Measurements from ENCODE around the gene UBXN4. TPM values are rescaled to one million over a fixed set of nuclear protein-coding genes. Genes with fewer than 3 reads are reported as not detected.
"Not testable (repeated sequence)": the region's sequence is repeated elsewhere in the genome, so short reads cannot be mapped to it uniquely, and the experiment has no call there.

UBXN4 gene
- total and polyA plus RNA-seq, 7 experiments from 2014 or later: 83.7 to 158 (median 116) TPM

DNA sequence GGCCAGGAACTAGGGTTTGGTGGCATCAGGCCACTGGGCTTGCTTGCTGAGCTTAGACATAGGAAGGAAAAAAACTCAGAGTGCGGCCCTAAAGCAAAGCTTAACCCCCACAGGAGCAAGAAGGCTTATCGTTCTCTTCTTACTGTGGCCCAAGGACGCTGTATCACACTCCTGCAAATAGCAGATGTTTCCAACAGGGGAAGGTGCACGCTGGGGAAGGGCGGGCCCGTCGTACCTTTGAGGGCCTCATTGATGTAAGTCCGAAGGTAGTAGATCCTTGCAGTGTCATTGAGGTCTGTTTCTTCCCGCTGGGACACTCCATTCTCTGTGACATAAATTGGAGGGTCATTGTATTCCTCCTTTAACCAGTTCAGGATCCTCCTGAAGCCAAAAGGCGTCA is 48.8 kb downstream of the UBXN4 start:
- no peak overlapping the region for H3K27ac Mint-ChIP-seq
- CTCF ChIA-PET: no interaction called here
- no peaks in the 10 kb centered on the region for H3K27me3 ChIP-seq (ENCODE audit: control insufficient read depth in 2 of 2, insufficient read depth in 2 of 2, low read length in 2 of 2)
- no peak overlapping the region for H3K4me3 ChIP-seq (ENCODE audit: low read length)
- peaks cover 0 to 15% (median 14%) of the 10 kb centered on the region in 5 donors for H3K36me3 Mint-ChIP-seq
- no peak for DNase-seq
- no peaks in the 10 kb centered on the region for H3K9me3 Mint-ChIP-seq
- H3K27me3 Mint-ChIP-seq: no peaks in the 10 kb centered on the region
- H3K9me3 ChIP-seq (ENCODE audit: control insufficient read depth in 2 of 3, low read length in 3 of 3): no peaks in the 10 kb centered on the region
- no peak for ATAC-seq
- POLR2A ChIA-PET: no interaction called here
- H3K4me1 ChIP-seq (ENCODE audit: control insufficient read depth in 2 of 2, insufficient read depth in 2 of 2, low read length in 2 of 2): no peaks in the 10 kb centered on the region
- no peak overlapping the region for H3K27ac ChIP-seq (ENCODE audit: low read depth, low read length)
- intact Hi-C loops (cut with micrococcal nuclease): no loop called here
- H3K36me3 ChIP-seq (ENCODE audit: control insufficient read depth in 2 of 3, insufficient read depth in 3 of 3, low read length in 3 of 3): peaks cover 0 to under 1% (median 0%) of the 10 kb centered on the region in 3 experiments
- no peak overlapping the region for H3K4me3 Mint-ChIP-seq
- peaks cover 0 to 24% (median 9%) of the 10 kb centered on the region in 7 donors for H3K4me1 Mint-ChIP-seq

DNA sequence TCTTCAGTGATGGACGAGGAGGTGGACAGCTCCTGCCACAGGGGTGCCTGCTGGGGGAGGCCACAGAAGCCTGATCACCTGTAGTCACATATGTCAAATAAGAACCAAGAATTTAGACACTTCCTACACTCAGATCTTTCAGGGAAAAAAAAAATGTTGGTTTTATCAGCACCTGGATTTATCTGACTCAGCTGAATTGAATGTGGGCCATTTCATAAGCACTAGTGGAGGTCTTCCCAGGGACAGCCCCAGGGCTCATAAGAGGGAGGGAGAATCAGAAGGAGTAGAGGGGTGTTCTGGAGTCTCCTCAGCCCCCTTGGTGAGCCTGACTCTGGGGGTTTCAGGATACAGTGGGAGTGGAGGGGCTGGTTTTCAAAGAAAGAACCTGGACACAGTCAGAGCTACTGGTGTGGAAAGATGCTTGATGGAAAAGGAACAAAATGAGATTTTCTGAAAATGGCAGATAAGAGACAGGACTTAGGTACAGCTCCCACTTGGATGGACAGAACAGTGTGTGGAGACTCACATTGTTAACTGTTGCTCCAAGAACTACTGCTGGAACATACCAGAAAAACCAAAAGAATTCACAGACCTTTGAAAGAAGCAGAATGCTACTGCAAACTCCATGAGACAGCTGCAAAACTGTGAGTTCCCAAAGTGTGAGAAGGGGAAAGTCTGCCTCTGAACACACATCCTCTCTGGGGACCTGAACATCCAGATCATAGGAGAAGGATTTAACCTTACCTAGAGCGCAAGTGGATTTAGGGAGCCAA is 49.9 kb downstream of the UBXN4 start:
- H3K36me3 Mint-ChIP-seq: peaks cover 0 to 9% (median 8%) of the 10 kb centered on the region in 5 donors
- H3K4me3 Mint-ChIP-seq: no peak overlapping the region
- peak overlapping the region in 1 of 9 donors; percentile 47 for H3K27ac Mint-ChIP-seq
- no peak overlapping the region for H3K4me3 ChIP-seq (ENCODE audit: low read length)
- H3K9me3 ChIP-seq (ENCODE audit: control insufficient read depth in 2 of 3, low read length in 3 of 3): no peaks in the 10 kb centered on the region
- no peaks in the 10 kb centered on the region for H3K27me3 ChIP-seq (ENCODE audit: control insufficient read depth in 2 of 2, insufficient read depth in 2 of 2, low read length in 2 of 2)
- intact Hi-C loops (cut with micrococcal nuclease): no loop called here
- ChIA-PET POLR2A (no interaction called here), CTCF (no interaction called here)
- ATAC-seq (no peak), DNase-seq (no peak)
- no peaks in the 10 kb centered on the region for H3K36me3 ChIP-seq (ENCODE audit: control insufficient read depth in 2 of 3, insufficient read depth in 3 of 3, low read length in 3 of 3)
- no peaks in the 10 kb centered on the region for H3K27me3 Mint-ChIP-seq
- peaks cover 0 to 27% (median 10%) of the 10 kb centered on the region in 7 donors for H3K4me1 Mint-ChIP-seq
- H3K27ac ChIP-seq (ENCODE audit: low read depth, low read length): no peak overlapping the region
- no peaks in the 10 kb centered on the region for H3K4me1 ChIP-seq (ENCODE audit: control insufficient read depth in 2 of 2, insufficient read depth in 2 of 2, low read length in 2 of 2)
- no peaks in the 10 kb centered on the region for H3K9me3 Mint-ChIP-seq

DNA sequence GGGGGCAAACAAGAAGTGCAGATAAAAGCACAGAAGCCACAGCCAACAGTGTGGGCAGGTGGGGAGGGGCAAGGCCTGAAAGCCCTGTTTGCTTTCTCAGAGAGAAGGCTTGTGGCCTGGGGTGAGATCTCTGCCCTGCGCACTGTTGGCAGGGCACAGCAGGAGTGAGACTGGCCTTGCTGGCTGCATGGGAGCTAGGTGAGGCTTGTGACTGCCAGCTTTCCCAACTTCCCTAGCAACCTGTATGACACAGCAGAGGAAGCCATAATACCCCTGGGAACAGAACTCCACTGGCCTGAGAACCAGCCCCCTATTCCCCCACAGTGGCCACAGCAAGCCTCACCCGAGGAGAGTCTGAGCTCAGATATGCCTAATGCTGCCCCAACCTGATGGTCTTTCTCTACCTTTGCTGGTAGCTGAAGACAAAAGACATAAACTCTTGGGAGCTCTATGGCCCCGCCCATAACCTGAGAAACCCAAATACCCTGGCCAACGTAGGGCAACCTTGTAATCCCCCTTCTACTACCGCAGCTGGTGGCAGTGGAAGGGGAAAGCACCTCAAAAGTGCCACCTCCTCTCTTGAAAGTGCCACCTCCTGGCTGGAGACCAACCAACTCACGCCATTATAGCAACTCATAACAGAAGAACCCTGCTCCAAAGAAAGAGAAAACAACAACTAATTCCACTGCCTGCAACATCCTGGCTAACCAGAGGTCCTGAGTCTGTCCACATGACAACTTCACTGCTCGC is 50.9 kb downstream of the UBXN4 start:
- ATAC-seq: peak; percentile 44
- Histone ChIP-seq H3K27me3 (ENCODE audit: control insufficient read depth in 2 of 2, insufficient read depth in 2 of 2, low read length in 2 of 2) (no peaks in the 10 kb centered on the region), H3K9me3 (ENCODE audit: control insufficient read depth in 2 of 3, low read length in 3 of 3) (no peaks in the 10 kb centered on the region), H3K4me1 (ENCODE audit: control insufficient read depth in 2 of 2, insufficient read depth in 2 of 2, low read length in 2 of 2) (peaks cover 0 to 4% of the 10 kb centered on the region in 2 donors), H3K4me3 (ENCODE audit: low read length) (no peak overlapping the region), H3K27ac (ENCODE audit: low read depth, low read length) (no peak overlapping the region), H3K36me3 (ENCODE audit: control insufficient read depth in 2 of 3, insufficient read depth in 3 of 3, low read length in 3 of 3) (no peaks in the 10 kb centered on the region)
- Mint-ChIP-seq H3K27me3 (no peaks in the 10 kb centered on the region), H3K27ac (peak overlapping the region in 1 of 9 donors; percentile 7), H3K4me3 (no peak overlapping the region), H3K4me1 (peaks cover 0 to 30% (median 13%) of the 10 kb centered on the region in 7 donors), H3K36me3 (peaks cover 0 to 7% (median 0%) of the 10 kb centered on the region in 5 donors), H3K9me3 (peaks cover 0 to 1% (median 0%) of the 10 kb centered on the region in 11 donors)
- intact Hi-C loops (cut with micrococcal nuclease): no loop called here
- CTCF ChIA-PET: no interaction called here
- POLR2A ChIA-PET: no interaction called here
- DNase-seq: no peak

DNA sequence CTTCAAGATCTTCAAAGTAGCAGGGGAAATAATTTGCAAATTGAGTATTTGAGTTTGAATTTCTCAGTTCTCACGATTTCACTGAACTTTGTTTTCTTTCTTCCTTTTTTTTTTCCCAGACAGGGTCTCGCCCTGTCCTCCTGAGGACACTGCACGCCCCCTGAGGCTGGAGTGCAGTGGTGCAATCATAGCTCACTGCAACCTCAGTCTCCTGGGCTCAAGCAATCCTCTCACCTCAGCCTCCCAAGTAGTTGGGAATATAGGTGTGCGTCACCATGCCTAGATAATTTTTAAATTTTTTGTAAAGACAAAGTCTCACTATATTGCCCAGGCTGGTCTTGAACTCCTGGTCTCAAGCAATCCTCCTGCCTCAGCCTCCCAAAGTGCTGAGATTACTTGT is 54.0 kb downstream of the UBXN4 start:
- CTCF ChIA-PET: interaction anchor here (0.6 to 2.6 kb wide), 5 partner anchors 10 to 807 kb away, joined by 3 to 6 read pairs (median 3); no protein-coding TSS in a partner anchor
- POLR2A ChIA-PET; H3K4me3 ChIP-seq (ENCODE audit: low read length); H3K27ac ChIP-seq (ENCODE audit: low read depth, low read length); DNase-seq; H3K27ac Mint-ChIP-seq; ATAC-seq; H3K27me3 Mint-ChIP-seq; H3K4me1 ChIP-seq (ENCODE audit: control insufficient read depth in 2 of 2, insufficient read depth in 2 of 2, low read length in 2 of 2); H3K27me3 ChIP-seq (ENCODE audit: control insufficient read depth in 2 of 2, insufficient read depth in 2 of 2, low read length in 2 of 2); H3K9me3 ChIP-seq (ENCODE audit: control insufficient read depth in 2 of 3, low read length in 3 of 3); H3K36me3 ChIP-seq (ENCODE audit: control insufficient read depth in 2 of 3, insufficient read depth in 3 of 3, low read length in 3 of 3): not testable (repeated sequence)
- Mint-ChIP-seq H3K4me3 (peak overlapping the region in 2 of 10 donors; percentile 58 to 64), H3K9me3 (peaks cover 0 to 11% (median 5%) of the 10 kb centered on the region in 11 donors), H3K4me1 (peaks cover 0 to 30% (median 14%) of the 10 kb centered on the region in 7 donors), H3K36me3 (peaks cover 0 to 17% (median 0%) of the 10 kb centered on the region in 5 donors)
- intact Hi-C loops (cut with micrococcal nuclease): loop anchor here (2.0 to 5.0 kb wide), 3 partner anchors 321 to 808 kb away; no protein-coding TSS in a partner anchor

DNA sequence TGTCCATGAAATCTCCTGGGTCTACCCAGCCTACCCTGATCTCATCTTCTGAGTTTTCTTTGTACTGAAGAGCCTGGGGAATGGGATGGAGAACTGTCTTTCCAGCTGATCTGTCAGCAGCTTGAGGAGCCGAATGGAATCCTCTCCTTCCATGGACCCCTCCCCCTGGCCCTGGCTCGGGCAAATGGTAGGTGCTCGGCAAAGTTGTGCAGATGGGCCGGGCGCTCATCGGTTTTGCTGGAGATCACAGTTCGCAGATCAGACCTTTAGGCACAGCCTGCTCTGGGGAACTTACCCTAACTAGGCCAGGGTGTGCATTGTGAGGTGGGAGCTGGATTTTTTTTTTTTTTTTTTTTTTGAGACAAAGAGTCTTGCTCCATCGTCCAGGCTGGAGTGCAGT is 55.0 kb downstream of the UBXN4 start:
- Mint-ChIP-seq H3K9me3 (peaks cover 0 to 17% (median 11%) of the 10 kb centered on the region in 11 donors), H3K4me3 (no peak overlapping the region), H3K4me1 (peaks cover 0 to 28% (median 14%) of the 10 kb centered on the region in 7 donors), H3K27me3 (no peaks in the 10 kb centered on the region), H3K36me3 (peaks cover 0 to 23% (median 0%) of the 10 kb centered on the region in 5 donors), H3K27ac (no peak overlapping the region)
- no peak overlapping the region for H3K27ac ChIP-seq (ENCODE audit: low read depth, low read length)
- no peak overlapping the region for H3K4me3 ChIP-seq (ENCODE audit: low read length)
- H3K4me1 ChIP-seq (ENCODE audit: control insufficient read depth in 2 of 2, insufficient read depth in 2 of 2, low read length in 2 of 2): peaks cover 0 to 6% of the 10 kb centered on the region in 2 donors
- intact Hi-C loops (cut with micrococcal nuclease): loop anchor here (1.0 to 5.0 kb wide), 5 partner anchors 322 to 809 kb away; no protein-coding TSS in a partner anchor
- H3K27me3 ChIP-seq (ENCODE audit: control insufficient read depth in 2 of 2, insufficient read depth in 2 of 2, low read length in 2 of 2): no peaks in the 10 kb centered on the region
- ATAC-seq (no peak), DNase-seq (no peak)
- no peaks in the 10 kb centered on the region for H3K9me3 ChIP-seq (ENCODE audit: control insufficient read depth in 2 of 3, low read length in 3 of 3)
- ChIA-PET CTCF (interaction anchor here (0.6 to 2.6 kb wide), 7 partner anchors 9 to 807 kb away, joined by 3 to 15 read pairs (median 4); no protein-coding TSS in a partner anchor), POLR2A (interaction anchor here (0.6 kb wide), 1 partner anchor 832 kb away, joined by 3 read pairs; no protein-coding TSS in a partner anchor)
- H3K36me3 ChIP-seq (ENCODE audit: control insufficient read depth in 2 of 3, insufficient read depth in 3 of 3, low read length in 3 of 3): no peaks in the 10 kb centered on the region

DNA sequence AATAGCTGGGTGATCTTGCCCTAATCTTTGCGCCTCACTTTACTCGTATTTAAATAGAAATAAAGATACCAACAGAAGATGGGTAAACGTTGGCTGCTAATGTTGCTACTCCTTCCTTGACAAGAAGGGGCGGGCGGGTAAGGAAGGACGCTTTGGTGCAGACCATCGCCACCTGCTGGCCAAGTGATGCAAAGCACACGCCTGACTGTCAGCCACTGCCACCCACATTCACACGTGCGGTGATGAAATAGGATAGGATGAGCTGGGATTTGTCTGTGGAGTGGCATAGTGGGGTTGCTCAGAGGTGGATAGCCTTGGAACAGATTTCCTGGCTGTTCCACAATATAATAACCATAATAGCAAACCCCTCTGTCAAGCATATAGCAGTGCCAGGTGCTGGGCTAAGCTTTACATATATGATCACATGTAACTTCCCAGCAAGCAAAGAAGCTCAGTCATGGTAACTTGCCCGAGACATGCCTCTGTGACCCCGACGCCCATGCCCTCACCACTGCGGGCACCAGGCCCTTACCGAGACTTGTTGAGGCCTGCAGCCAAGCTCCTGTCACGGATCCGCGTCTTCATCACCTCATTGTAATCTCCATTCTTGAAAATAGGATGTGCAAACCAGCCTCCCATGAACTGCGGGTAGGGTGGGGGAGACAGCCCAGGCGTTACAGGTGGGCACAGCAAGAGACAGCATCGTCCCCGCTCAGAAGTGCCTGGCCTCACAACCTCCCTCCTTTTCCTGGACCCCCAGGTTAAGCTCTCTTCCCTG is 56.0 kb downstream of the UBXN4 start:
- POLR2A ChIA-PET: interaction anchor here (0.6 kb wide), 1 partner anchor 833 kb away, joined by 3 read pairs; no protein-coding TSS in a partner anchor
- Histone ChIP-seq H3K27me3 (ENCODE audit: control insufficient read depth in 2 of 2, insufficient read depth in 2 of 2, low read length in 2 of 2) (no peaks in the 10 kb centered on the region), H3K36me3 (ENCODE audit: control insufficient read depth in 2 of 3, insufficient read depth in 3 of 3, low read length in 3 of 3) (no peaks in the 10 kb centered on the region), H3K27ac (ENCODE audit: low read depth, low read length) (no peak overlapping the region), H3K9me3 (ENCODE audit: control insufficient read depth in 2 of 3, low read length in 3 of 3) (no peaks in the 10 kb centered on the region), H3K4me1 (ENCODE audit: control insufficient read depth in 2 of 2, insufficient read depth in 2 of 2, low read length in 2 of 2) (peaks cover 0 to 6% of the 10 kb centered on the region in 2 donors), H3K4me3 (ENCODE audit: low read length) (no peak overlapping the region)
- H3K36me3 Mint-ChIP-seq: peaks cover 0 to 31% (median 4%) of the 10 kb centered on the region in 5 donors
- CTCF ChIA-PET: interaction anchor here (0.5 to 2.6 kb wide), 10 partner anchors 8 to 813 kb away, joined by 3 to 15 read pairs (median 3); no protein-coding TSS in a partner anchor
- peak overlapping the region in 1 of 9 donors; percentile 65 for H3K27ac Mint-ChIP-seq
- DNase-seq (peak; percentile 46 to 78 (median 69)), ATAC-seq (peak; percentile 92)
- peaks cover 0 to 20% (median 14%) of the 10 kb centered on the region in 7 donors for H3K4me1 Mint-ChIP-seq
- peak overlapping the region in 1 of 10 donors; percentile 58 for H3K4me3 Mint-ChIP-seq
- H3K9me3 Mint-ChIP-seq: peaks cover 0 to 22% (median 11%) of the 10 kb centered on the region in 11 donors
- H3K27me3 Mint-ChIP-seq: no peaks in the 10 kb centered on the region
- intact Hi-C loops (cut with micrococcal nuclease): loop anchor here (1.0 to 5.0 kb wide), 5 partner anchors 323 to 810 kb away; no protein-coding TSS in a partner anchor

Data from naive thymus-derived CD4-positive, alpha-beta T cell (primary cell).